PC-9 (cell line): Measurements from ENCODE around the gene LRP11. TPM values are rescaled to one million over a fixed set of nuclear protein-coding genes. Genes with fewer than 3 reads are reported as not detected.

Experiments used
- BruUV-seq: library from RNA; stranded (reverse); fragments of 400-500 nt; replicated peaks from 2 replicates; lab custom pipeline; 2021; lab: Mats Ljungman, UMichigan
- CTCF ChIA-PET: fragments of 300-600 bp; sonication (Branson Sonifier 250); formaldehyde crosslinking; loops from one replicate; lab custom pipeline; 2022; ENCODE audit warnings: antibody characterized with exemption; lab: Charles Lee
- POLR2A ChIA-PET: fragments of 300-600 bp; sonication (Branson Sonifier 250); formaldehyde crosslinking; loops from one replicate; lab custom pipeline; 2022; ENCODE audit warnings: antibody characterized with exemption; ENCODE audit not compliant: unreplicated experiment; lab: Charles Lee
- DNase-seq, 2 experiments: peaks; one replicate each; pipeline versions ENCODE4 v3.0.0 to v3.0.0-alpha.2; 2015 to 2022; ENCODE audit warnings: mixed read lengths in 1 of 2
- H2AFZ ChIP-seq: fragments of 200-600 bp; sonication (generic); 2 replicates; pipeline ENCODE4 v1.8.1; 2017; ENCODE audit warnings: antibody characterized with exemption
- H3F3A ChIP-seq: fragments of 200-600 bp; sonication (generic); 2 replicates; pipeline ENCODE4 v1.8.1; 2017; ENCODE audit warnings: antibody characterized with exemption, mild to moderate bottlenecking, low read depth; ENCODE audit not compliant: insufficient read depth
- H3K27ac ChIP-seq: fragments of 200-600 bp; sonication (generic); 2 replicates; pipeline ENCODE4 v1.6.1; 2016; ENCODE audit warnings: mixed run types
- H3K27me3 ChIP-seq: fragments of 200-600 bp; sonication (generic); 2 replicates; pipeline ENCODE4 v1.6.1; 2016; ENCODE audit warnings: low read depth, mixed run types; ENCODE audit not compliant: insufficient read depth
- H3K36me3 ChIP-seq: fragments of 200-600 bp; sonication (generic); 2 replicates; pipeline ENCODE4 v1.6.1; 2016; ENCODE audit warnings: low read depth, mixed run types
- H3K4me1 ChIP-seq: fragments of 200-600 bp; sonication (generic); replicated peaks from 2 replicates; pipeline ENCODE4 v1.6.1; 2016; ENCODE audit warnings: mixed run types; ENCODE audit not compliant: insufficient read depth
- H3K4me2 ChIP-seq: fragments of 200-600 bp; sonication (generic); 2 replicates; pipeline ENCODE4 v1.6.1; 2017; ENCODE audit warnings: mixed run types
- H3K4me3 ChIP-seq: fragments of 200-600 bp; sonication (generic); 2 replicates; pipeline ENCODE4 v1.6.1; 2016; ENCODE audit warnings: mixed run types
- H3K79me2 ChIP-seq: fragments of 200-600 bp; sonication (generic); 2 replicates; pipeline ENCODE4 v1.6.1; 2017; ENCODE audit warnings: low read depth, mixed run types
- H3K9me2 ChIP-seq: fragments of 200-600 bp; sonication (generic); 2 replicates; pipeline ENCODE4 v1.8.1; 2017; ENCODE audit warnings: mild to moderate bottlenecking; ENCODE audit not compliant: insufficient read depth
- H3K9me3 ChIP-seq: fragments of 200-600 bp; sonication (generic); 2 replicates; pipeline ENCODE4 v1.8.1; 2016; ENCODE audit warnings: low read depth; ENCODE audit not compliant: insufficient read depth
- H4K20me1 ChIP-seq: fragments of 200-600 bp; sonication (generic); 2 replicates; pipeline ENCODE4 v1.8.1; 2017; ENCODE audit not compliant: insufficient read depth
- CTCF ChIP-seq: fragments of 200-600 bp; sonication (generic); conservative IDR thresholded peaks from 2 replicates; pipeline ENCODE4 v1.6.1; 2017; ENCODE audit warnings: mixed run types, antibody characterized with exemption, mild to moderate bottlenecking, moderate library complexity
- EZH2 ChIP-seq: fragments of 200-600 bp; sonication (generic); IDR thresholded peaks from 2 replicates; pipeline ENCODE4 v1.8.0; 2017; ENCODE audit warnings: antibody characterized with exemption, low read depth
- intact Hi-C: fragments of 100-400 bp; cut with micrococcal nuclease; formaldehyde crosslinking; loops from one replicate; pipeline ENCODE4 v1.10.0; 2022; ENCODE audit not compliant: unreplicated experiment
- total RNA-seq: library from RNA; stranded (reverse); gene quantifications from 2 replicates; pipeline ENCODE4 v1.2.3, GENCODE V29; 2021

Gene LRP11
- total RNA-seq, 1 experiment from 2014 or later, result 38.6 TPM

- H2AFZ ChIP-seq, result no peak overlapping the region
- H3K36me3 ChIP-seq, result no peaks in the 10 kb centered on the region
- no peak overlapping the region for H3K27ac ChIP-seq
- no peak for TF ChIP-seq EZH2
- no peak for TF ChIP-seq CTCF
- H3K27me3 ChIP-seq, result no peaks in the 10 kb centered on the region
- no peaks in the 10 kb centered on the region for H4K20me1 ChIP-seq
- no peaks in the 10 kb centered on the region for H3K9me3 ChIP-seq
- CTCF ChIA-PET, result no interaction called here
- no peak overlapping the region for H3K4me2 ChIP-seq
- intact Hi-C loops, result no loop called here
- BruUV-seq, result no TSS peak
- peaks cover 25% of the 10 kb centered on the region for H3K4me1 ChIP-seq
- H3K4me3 ChIP-seq, result no peak overlapping the region
- no peaks in the 10 kb centered on the region for H3K9me2 ChIP-seq
- DNase-seq, result no peak
- peaks cover 19% of the 10 kb centered on the region for H3F3A ChIP-seq
- POLR2A ChIA-PET, result no interaction called here
- no peaks in the 10 kb centered on the region for H3K79me2 ChIP-seq
Observed at GRCh38 chr6:149884215-149884614, 20.1 kb upstream of the LRP11 start.

GRCh38 chr6:149881860-149882259, 17.7 kb upstream of the LRP11 start:
- no peaks in the 10 kb centered on the region for H3K9me2 ChIP-seq
- intact Hi-C loops, result no loop called here
- DNase-seq, result no peak
- H3K27ac ChIP-seq, result no peak overlapping the region
- H3F3A ChIP-seq, result peaks cover 6% of the 10 kb centered on the region; the same call in 1 of the 2 replicates
- peaks cover 3% of the 10 kb centered on the region for H3K4me1 ChIP-seq
- H3K36me3 ChIP-seq, result no peaks in the 10 kb centered on the region
- H3K4me2 ChIP-seq, result no peak overlapping the region
- H4K20me1 ChIP-seq, result no peaks in the 10 kb centered on the region
- no peaks in the 10 kb centered on the region for H3K9me3 ChIP-seq
- TF ChIP-seq CTCF, result no peak
- TF ChIP-seq EZH2, result no peak
- no peak overlapping the region for H3K4me3 ChIP-seq
- H2AFZ ChIP-seq, result no peak overlapping the region
- no peaks in the 10 kb centered on the region for H3K79me2 ChIP-seq
- ChIA-PET CTCF (no interaction called here), POLR2A (no interaction called here)
- BruUV-seq, result no TSS peak
- no peaks in the 10 kb centered on the region for H3K27me3 ChIP-seq

- H3K36me3 ChIP-seq, result no peaks in the 10 kb centered on the region
- H2AFZ ChIP-seq, result no peak overlapping the region
- BruUV-seq, result no TSS peak
- no peaks in the 10 kb centered on the region for H3K27me3 ChIP-seq
- no peak overlapping the region for H3K27ac ChIP-seq
- no peak for DNase-seq
- TF ChIP-seq EZH2 (no peak), CTCF (no peak)
- 0 out of 2 replicates have a peak, but pooled peaks cover 5% of the 10 kb centered on the region for H3F3A ChIP-seq
- H4K20me1 ChIP-seq, result no peaks in the 10 kb centered on the region
- ChIA-PET CTCF (no interaction called here), POLR2A (no interaction called here)
- intact Hi-C loops, result no loop called here
- no peak overlapping the region for H3K4me3 ChIP-seq
- H3K9me3 ChIP-seq, result no peaks in the 10 kb centered on the region
- no peak overlapping the region for H3K4me2 ChIP-seq
- H3K79me2 ChIP-seq, result no peaks in the 10 kb centered on the region
- no peaks in the 10 kb centered on the region for H3K4me1 ChIP-seq
- H3K9me2 ChIP-seq, result no peaks in the 10 kb centered on the region
Observed at GRCh38 chr6:149881066-149881766, 17.1 kb upstream of the LRP11 start.
